ENCODE data around the gene PRKAR2B.

The PRKAR2B gene

DNA sequence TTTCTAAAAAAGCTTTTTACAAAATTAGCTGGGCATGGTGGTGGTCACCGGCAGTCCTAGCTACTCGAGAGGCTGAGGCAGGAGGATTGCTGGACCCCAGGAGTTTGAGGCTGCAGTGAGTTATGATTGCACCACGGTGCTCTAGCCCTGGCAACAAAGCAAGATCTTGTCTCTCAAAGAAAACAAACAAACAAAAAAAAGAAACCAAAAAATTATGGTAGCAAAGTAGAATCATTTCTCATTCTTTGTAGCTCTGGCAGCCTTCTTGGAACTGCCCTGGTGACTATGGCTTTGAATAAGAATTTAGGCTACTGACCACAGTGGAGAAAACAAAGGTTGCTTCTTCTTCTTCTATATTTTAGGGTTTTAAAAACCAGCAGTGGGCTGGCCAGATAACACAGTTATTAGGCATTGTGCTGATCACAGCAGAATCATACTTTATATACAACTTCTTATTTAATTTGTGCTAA, 41.9 kb upstream of the PRKAR2B start:
- no peak for DNase-seq (ENCODE audit: low spot score)
- TF ChIP-seq, protein P1, sequence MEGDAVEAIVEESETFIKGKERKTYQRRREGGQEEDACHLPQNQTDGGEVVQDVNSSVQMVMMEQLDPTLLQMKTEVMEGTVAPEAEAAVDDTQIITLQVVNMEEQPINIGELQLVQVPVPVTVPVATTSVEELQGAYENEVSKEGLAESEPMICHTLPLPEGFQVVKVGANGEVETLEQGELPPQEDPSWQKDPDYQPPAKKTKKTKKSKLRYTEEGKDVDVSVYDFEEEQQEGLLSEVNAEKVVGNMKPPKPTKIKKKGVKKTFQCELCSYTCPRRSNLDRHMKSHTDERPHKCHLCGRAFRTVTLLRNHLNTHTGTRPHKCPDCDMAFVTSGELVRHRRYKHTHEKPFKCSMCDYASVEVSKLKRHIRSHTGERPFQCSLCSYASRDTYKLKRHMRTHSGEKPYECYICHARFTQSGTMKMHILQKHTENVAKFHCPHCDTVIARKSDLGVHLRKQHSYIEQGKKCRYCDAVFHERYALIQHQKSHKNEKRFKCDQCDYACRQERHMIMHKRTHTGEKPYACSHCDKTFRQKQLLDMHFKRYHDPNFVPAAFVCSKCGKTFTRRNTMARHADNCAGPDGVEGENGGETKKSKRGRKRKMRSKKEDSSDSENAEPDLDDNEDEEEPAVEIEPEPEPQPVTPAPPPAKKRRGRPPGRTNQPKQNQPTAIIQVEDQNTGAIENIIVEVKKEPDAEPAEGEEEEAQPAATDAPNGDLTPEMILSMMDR (IDR thresholded peaks at IDR 0.05): no peak
- H3K4me3 ChIP-seq: no peak overlapping the region
- no peak overlapping the region for H3K27ac ChIP-seq

DNA sequence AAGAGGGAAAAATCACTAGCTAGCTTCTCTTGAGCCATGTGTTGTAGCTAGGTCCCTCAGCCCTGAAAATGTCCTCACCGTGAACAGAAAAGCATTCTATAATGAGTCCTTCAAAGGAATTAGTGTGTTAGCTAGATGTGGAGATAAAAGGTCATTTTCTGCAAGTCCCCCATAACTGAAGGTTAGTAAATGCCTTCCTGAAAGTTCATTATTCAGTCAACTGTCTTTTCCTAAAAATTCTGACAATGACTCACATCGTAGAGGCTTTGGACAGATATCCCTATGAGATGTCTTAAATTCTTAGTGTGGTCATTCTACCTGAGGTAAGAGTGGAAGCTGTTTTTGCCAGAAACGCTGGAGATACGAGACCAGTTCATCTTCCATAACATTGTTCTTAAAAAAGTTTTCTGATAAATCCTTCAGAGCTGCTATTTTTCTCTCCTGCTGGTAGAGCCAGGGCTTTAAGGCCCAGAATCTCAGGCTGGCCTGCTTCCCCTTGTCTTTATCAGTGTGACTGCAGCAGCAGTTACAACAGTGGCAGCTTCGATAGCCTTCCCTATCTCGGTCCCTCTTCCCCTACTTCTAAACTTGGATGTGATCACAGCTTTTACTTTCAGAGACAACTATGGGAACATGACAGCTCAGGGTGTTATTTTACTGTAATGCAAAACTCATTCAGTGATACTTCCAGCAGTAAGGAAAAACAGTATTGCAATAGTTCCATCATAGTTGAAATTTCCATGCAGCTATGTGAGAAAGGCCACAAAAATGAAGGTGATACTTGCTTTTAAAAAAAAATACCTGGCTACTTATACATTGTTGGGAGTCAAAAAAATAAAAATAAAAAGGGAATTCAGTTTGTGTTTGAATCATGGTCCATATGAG, 37.3 kb upstream of the PRKAR2B start:
- no peak overlapping the region for H3K27ac ChIP-seq
- no peak overlapping the region for H3K4me3 ChIP-seq
- no peak for DNase-seq (ENCODE audit: low spot score)
- TF ChIP-seq, protein P1 (IDR thresholded peaks at IDR 0.05): no peak

DNA sequence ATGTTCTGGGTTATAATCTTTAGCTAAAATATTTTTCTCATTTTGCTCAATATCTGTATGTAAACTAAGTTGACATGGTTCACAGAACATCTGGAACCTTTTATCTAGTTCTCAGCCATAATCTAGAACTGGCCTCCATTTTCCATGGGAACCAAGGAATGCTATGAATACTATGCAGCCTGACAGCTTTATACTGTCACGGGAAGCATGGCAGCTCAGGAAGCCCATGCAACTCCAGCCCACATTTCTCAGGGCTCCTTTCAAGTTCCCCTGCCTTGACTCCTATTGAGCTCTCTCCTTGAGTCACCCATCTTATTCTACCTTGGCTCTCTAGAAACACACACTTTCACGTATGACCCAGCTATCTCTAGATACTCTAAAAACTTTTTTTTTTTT, 36.6 kb upstream of the PRKAR2B start:
- TF ChIP-seq, protein P1 (IDR thresholded peaks at IDR 0.05): no peak
- no peak overlapping the region for H3K4me3 ChIP-seq
- H3K27ac ChIP-seq: no peak overlapping the region
- DNase-seq (ENCODE audit: low spot score): no peak

DNA sequence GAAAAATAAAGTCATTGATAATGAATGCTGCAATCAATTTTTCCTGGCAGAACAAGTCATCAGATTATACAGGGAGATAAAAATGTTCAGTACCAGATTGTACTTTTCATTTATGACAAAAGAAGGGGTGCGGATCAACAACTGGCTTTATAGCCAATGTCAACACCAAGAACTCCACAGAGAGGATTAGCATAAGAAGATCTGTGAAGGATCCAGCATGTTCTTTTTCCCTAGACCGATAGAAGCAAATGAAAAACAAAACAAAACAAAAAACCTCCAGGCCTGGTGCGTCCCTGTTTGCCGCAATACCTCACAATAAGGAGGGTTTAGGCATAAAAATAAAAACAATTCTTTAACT, 34.7 kb upstream of the PRKAR2B start:
- no peak for DNase-seq (ENCODE audit: low spot score)
- TF ChIP-seq, protein P1 (IDR thresholded peaks at IDR 0.05): no peak
- Histone ChIP-seq H3K4me3 (no peak overlapping the region), H3K27ac (no peak overlapping the region)

DNA sequence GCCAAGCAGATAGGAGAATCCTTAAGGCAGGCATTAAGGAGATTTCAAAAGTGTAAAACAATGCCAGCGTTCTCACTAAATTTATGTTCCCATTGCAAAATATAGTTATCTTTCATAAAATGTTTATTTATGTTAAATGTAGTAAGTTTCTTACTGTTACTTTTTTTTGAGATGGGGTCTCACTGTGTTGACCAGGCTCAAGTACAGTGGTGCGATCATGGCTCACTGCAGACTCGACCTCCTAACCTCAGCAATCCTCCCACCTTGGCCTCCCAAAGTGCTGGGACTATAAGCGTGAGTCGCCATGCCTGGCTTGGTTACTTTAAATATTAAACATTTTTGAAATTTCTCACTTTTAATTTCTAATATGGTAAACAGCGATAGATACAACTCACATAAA, 31.8 kb upstream of the PRKAR2B start:
- H3K4me3 ChIP-seq: no peak overlapping the region
- H3K27ac ChIP-seq: no peak overlapping the region
- DNase-seq (ENCODE audit: low spot score): no peak
- TF ChIP-seq, protein P1 (IDR thresholded peaks at IDR 0.05): no peak

DNA sequence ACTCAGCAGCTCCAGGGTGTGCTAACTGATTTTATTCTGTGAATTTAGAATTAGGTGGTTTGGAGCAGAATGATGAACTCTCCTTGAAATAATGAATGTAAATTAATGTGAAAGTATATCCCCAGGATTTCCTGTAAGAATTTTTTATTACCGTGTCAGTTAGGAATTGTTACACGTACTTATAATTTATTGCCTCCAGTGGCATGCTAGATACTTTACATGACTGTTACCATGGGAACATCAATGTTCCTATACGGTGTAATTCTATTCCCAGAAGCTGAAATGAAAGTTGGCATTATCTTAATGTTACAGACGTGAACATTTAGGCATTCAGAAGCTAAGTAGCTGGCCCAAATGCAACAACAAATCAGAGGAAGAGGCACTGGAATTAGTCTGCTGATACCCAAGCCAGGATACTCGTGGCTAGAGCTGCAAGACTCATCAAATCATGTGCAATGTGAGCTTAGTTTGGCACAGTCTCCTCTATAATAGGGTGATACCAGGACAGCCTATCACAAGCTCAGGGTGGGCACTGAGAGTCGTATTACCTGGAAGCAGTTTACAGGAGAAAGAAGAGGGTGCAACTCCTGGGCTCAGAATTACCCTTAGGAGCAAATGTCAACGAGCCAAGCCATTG, 30.0 kb upstream of the PRKAR2B start:
- TF ChIP-seq, protein P1 (IDR thresholded peaks at IDR 0.05): no peak
- DNase-seq (ENCODE audit: low spot score): no peak
- no peak overlapping the region for H3K27ac ChIP-seq
- H3K4me3 ChIP-seq: no peak overlapping the region

DNA sequence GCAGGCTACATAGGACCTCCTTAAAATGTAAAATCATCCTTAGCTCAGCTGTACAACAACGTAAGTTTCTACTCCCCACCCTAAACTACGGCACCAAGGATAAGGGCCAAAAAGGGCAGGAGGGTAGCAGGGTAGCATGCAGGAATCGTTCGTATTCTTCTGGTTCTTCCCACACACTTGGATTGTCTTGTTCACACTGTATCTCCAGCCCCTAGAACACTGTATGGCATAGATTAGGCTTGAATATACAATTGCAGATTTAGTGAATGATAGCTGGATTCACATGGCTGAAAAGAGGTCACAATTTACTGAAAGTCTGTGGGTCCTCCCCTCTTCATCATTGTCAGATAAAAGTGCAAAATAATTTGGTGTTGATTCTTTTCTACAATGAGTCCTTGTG, 28.2 kb upstream of the PRKAR2B start:
- no peak for DNase-seq (ENCODE audit: low spot score)
- TF ChIP-seq, protein P1 (IDR thresholded peaks at IDR 0.05): no peak

More for the DNA sequence above, 28.2 kb upstream of the PRKAR2B start:
- Histone ChIP-seq H3K27ac (no peak overlapping the region), H3K4me3 (no peak overlapping the region)

Data from coronary artery (tissue), 2 donors.